ENCODE data around the gene PTPN9.

PTPN9 gene

DNA sequence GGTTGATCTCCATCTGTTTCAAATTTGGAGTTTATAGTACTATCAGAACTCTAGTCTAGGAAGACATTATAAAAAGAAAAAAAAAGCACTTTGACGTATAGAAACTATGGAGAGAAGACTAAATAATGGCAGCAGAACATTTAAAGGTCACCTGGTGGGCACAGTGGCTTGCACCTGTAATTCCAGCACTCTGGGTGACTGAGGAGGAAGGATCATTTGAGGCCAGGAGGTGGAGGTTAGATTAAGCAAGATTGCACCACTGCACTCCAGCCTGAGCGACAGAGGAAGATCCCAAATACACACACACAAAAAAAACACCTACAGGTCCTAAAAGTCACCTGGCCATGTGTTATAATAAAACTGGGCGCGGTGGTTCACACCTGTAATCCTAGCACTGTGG is 141.4 kb downstream of the PTPN9 start:
- Histone ChIP-seq H3K4me1 (no peaks in the 10 kb centered on the region), H3K27ac (no peak overlapping the region), H3K4me3 (ENCODE audit: low read depth, low read length) (no peak overlapping the region), H2AFZ (no peak overlapping the region), H3K79me2 (peaks cover 58% of the 10 kb centered on the region), H3K36me3 (ENCODE audit: control insufficient read depth, insufficient read depth, low read length) (no peaks in the 10 kb centered on the region), H3K27me3 (ENCODE audit: control insufficient read depth, insufficient read depth, low read length) (no peaks in the 10 kb centered on the region), H3K9me3 (ENCODE audit: control insufficient read depth, low read length) (no peaks in the 10 kb centered on the region), H3K4me2 (ENCODE audit: low read length) (no peak overlapping the region), H3K9ac (no peak overlapping the region)
- TF ChIP-seq, protein P1, sequence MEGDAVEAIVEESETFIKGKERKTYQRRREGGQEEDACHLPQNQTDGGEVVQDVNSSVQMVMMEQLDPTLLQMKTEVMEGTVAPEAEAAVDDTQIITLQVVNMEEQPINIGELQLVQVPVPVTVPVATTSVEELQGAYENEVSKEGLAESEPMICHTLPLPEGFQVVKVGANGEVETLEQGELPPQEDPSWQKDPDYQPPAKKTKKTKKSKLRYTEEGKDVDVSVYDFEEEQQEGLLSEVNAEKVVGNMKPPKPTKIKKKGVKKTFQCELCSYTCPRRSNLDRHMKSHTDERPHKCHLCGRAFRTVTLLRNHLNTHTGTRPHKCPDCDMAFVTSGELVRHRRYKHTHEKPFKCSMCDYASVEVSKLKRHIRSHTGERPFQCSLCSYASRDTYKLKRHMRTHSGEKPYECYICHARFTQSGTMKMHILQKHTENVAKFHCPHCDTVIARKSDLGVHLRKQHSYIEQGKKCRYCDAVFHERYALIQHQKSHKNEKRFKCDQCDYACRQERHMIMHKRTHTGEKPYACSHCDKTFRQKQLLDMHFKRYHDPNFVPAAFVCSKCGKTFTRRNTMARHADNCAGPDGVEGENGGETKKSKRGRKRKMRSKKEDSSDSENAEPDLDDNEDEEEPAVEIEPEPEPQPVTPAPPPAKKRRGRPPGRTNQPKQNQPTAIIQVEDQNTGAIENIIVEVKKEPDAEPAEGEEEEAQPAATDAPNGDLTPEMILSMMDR (IDR thresholded peaks at IDR 0.05): no peak

DNA sequence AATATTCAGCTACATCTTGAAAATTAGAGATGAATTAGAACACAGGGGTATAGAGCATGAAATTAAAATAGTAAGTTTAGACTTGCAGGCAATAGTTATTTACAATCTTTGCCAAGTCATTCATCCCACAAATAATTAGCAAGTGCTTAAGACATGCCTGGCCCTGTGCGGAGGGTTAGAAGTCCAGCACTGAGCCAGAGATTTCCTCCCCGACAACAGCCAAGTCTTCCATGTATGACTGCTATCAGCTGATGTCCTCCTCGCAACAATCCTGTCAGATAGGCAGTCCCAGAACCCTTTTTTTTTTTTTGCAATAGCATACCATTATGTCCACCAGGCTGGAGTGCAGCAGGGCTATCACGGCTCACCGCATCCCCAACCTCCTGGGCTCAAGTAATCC is 142.2 kb downstream of the PTPN9 start:
- Histone ChIP-seq H3K4me3 (ENCODE audit: low read depth, low read length) (no peak overlapping the region), H3K27ac (no peak overlapping the region), H3K4me2 (ENCODE audit: low read length) (no peak overlapping the region), H2AFZ (no peak overlapping the region), H3K4me1 (no peaks in the 10 kb centered on the region), H3K36me3 (ENCODE audit: control insufficient read depth, insufficient read depth, low read length) (no peaks in the 10 kb centered on the region), H3K9ac (no peak overlapping the region), H3K9me3 (ENCODE audit: control insufficient read depth, low read length) (no peaks in the 10 kb centered on the region), H3K79me2 (peaks cover 60% of the 10 kb centered on the region), H3K27me3 (ENCODE audit: control insufficient read depth, insufficient read depth, low read length) (no peaks in the 10 kb centered on the region)
- TF ChIP-seq, protein P1 (IDR thresholded peaks at IDR 0.05): no peak

DNA sequence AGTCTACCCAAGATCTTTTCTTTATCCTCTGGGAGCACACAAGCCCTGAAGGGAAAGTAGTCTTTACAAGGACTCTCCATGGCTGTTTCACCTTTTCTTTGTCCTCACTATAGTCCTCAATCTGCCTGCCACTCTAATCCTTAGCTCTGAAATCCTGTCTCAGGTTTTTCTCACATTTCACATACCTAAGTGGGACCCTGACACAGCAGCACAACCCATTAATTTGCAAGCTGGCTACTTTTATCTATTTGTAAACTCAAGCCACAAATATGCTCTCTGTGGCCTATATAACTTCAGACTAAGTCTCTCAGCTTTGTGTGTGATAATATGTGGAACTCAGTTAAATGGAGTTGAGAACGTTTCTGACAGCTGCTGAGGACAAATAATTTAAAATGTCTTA is 147.4 kb downstream of the PTPN9 start:
- H3K36me3 ChIP-seq (ENCODE audit: control insufficient read depth, insufficient read depth, low read length): no peaks in the 10 kb centered on the region

DNA sequence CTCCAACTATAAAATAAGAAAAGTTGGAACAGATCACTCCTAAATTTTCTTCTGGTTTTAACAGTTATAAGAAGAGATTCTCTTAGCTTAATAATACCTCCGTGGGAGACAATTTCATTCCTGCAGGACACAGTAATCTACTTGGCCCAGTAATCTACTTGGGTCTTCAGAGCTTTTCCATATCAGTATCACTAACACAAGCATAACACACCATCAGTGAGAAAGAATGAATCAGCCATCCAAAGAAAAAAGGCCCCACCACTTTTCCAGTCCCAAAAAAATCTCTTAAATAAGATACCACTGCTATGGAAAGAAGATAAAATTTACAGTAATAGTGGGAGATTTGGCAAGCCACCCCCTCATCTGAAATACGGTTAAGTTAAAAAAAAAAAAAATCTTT is 147.8 kb downstream of the PTPN9 start:
- Histone ChIP-seq H3K9ac (no peak overlapping the region), H3K4me1 (no peaks in the 10 kb centered on the region), H3K4me2 (ENCODE audit: low read length) (no peak overlapping the region), H3K27me3 (ENCODE audit: control insufficient read depth, insufficient read depth, low read length) (no peaks in the 10 kb centered on the region), H3K4me3 (ENCODE audit: low read depth, low read length) (no peak overlapping the region), H3K9me3 (ENCODE audit: control insufficient read depth, low read length) (no peaks in the 10 kb centered on the region), H3K27ac (no peak overlapping the region), H2AFZ (no peak overlapping the region), H3K36me3 (ENCODE audit: control insufficient read depth, insufficient read depth, low read length) (no peaks in the 10 kb centered on the region), H3K79me2 (peaks cover 40% of the 10 kb centered on the region)
- TF ChIP-seq, protein P1 (IDR thresholded peaks at IDR 0.05): no peak

More for the DNA sequence above, 147.4 kb downstream of the PTPN9 start:
- no peak overlapping the region for H2AFZ ChIP-seq
- H3K9me3 ChIP-seq (ENCODE audit: control insufficient read depth, low read length): no peaks in the 10 kb centered on the region
- no peaks in the 10 kb centered on the region for H3K27me3 ChIP-seq (ENCODE audit: control insufficient read depth, insufficient read depth, low read length)
- no peak overlapping the region for H3K4me3 ChIP-seq (ENCODE audit: low read depth, low read length)
- H3K9ac ChIP-seq: no peak overlapping the region
- TF ChIP-seq, protein P1 (IDR thresholded peaks at IDR 0.05): no peak
- no peaks in the 10 kb centered on the region for H3K4me1 ChIP-seq
- H3K79me2 ChIP-seq: peaks cover 38% of the 10 kb centered on the region
- no peak overlapping the region for H3K4me2 ChIP-seq (ENCODE audit: low read length)
- no peak overlapping the region for H3K27ac ChIP-seq

DNA sequence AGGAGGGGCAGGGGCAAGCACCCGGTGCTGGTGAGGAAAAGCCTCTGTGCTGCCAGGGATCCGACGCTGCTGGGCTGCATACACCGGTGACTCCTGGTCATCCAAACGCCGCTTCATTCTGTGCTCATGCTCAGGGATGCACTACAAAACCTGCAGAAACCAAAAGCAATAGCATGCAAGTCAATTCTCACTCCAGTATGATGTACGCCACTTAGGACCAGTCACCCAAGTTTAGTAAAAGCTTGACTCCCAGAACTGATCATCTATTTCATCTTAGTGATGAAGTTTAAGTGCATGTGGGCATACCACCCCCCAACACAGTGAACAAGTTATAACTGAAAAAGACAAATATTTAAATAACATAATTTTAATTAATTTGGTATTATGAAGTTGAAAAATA is 148.9 kb downstream of the PTPN9 start:
- no peaks in the 10 kb centered on the region for H3K36me3 ChIP-seq (ENCODE audit: control insufficient read depth, insufficient read depth, low read length)
- no peaks in the 10 kb centered on the region for H3K4me1 ChIP-seq
- H3K27me3 ChIP-seq (ENCODE audit: control insufficient read depth, insufficient read depth, low read length): no peaks in the 10 kb centered on the region
- no peak overlapping the region for H3K4me3 ChIP-seq (ENCODE audit: low read depth, low read length)
- no peaks in the 10 kb centered on the region for H3K9me3 ChIP-seq (ENCODE audit: control insufficient read depth, low read length)
- TF ChIP-seq, protein P1 (IDR thresholded peaks at IDR 0.05): no peak
- H3K9ac ChIP-seq: no peak overlapping the region
- peaks cover 36% of the 10 kb centered on the region for H3K79me2 ChIP-seq
- no peak overlapping the region for H2AFZ ChIP-seq
- H3K4me2 ChIP-seq (ENCODE audit: low read length): no peak overlapping the region
- no peak overlapping the region for H3K27ac ChIP-seq
